ENCODE results near the gene SUPT3H.
"Not testable (repeated sequence)": the region's sequence is repeated elsewhere in the genome, so short reads cannot be mapped to it uniquely, and the experiment has no call there.

DNA sequence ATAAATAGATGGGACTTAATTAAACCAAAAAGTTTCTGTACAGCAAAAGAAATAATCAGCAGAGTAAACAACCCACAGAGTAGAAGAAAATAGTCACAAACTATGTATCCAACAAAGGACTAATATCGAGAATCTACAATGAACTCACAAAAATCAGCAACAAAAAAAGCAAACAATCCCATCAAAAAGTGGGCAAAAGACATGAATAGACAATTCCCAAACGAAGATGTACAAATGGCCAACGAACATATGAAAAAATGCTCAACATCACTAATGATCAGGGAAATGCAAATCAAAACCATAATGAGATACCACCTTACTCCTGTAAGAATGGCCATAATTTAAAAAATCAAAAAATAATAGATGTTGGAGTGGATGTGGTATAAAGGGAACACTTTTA lies 232.1 kb downstream of the SUPT3H start:
- not testable (repeated sequence) for TF ChIP-seq YY1 (IDR thresholded peaks at IDR 0.05; ENCODE audit: insufficient read depth, insufficient read length); ZNF274 (IDR thresholded peaks at IDR 0.05; ENCODE audit: low read depth, low read length); SUZ12 (IDR thresholded peaks at IDR 0.05; ENCODE audit: extremely low read depth, insufficient read depth, insufficient read length)
